GM18520 (cell line): ENCODE data around the gene CENPB.

ENCODE experiments used
- ATAC-seq: cut with Tn5 transposase; IDR thresholded peaks from one replicate; pipeline ENCODE4 v1.9.1; 2021; ENCODE audit not compliant: unreplicated experiment

The CENPB gene

GRCh38 chr20:3812259-3812681 lies 25.7 kb upstream of the CENPB start:
- no peak for ATAC-seq

- no peak for ATAC-seq
These were observed 25.1 kb upstream of the CENPB start for GRCh38 chr20:3811467-3812258.

GRCh38 chr20:3808544-3808943 lies 22.0 kb upstream of the CENPB start:
- no peak for ATAC-seq

GRCh38 chr20:3804781-3805180 lies 18.2 kb upstream of the CENPB start:
- no peak for ATAC-seq

- no peak for ATAC-seq
These were observed 17.8 kb upstream of the CENPB start for GRCh38 chr20:3804254-3804751.

GRCh38 chr20:3803854-3804253 lies 17.3 kb upstream of the CENPB start:
- ATAC-seq, result no peak

GRCh38 chr20:3803289-3803688 lies 16.7 kb upstream of the CENPB start:
- no peak for ATAC-seq

- ATAC-seq, result no peak
These were observed 16.1 kb upstream of the CENPB start for GRCh38 chr20:3802524-3803239.

GRCh38 chr20:3801846-3802245 lies 15.3 kb upstream of the CENPB start:
- ATAC-seq, result no peak

GRCh38 chr20:3801299-3801698 lies 14.8 kb upstream of the CENPB start:
- no peak for ATAC-seq

GRCh38 chr20:3800878-3801260 lies 14.3 kb upstream of the CENPB start:
- no peak for ATAC-seq

- no peak for ATAC-seq
These were observed 13.8 kb upstream of the CENPB start for GRCh38 chr20:3800256-3800877.

GRCh38 chr20:3798908-3799248 lies 12.3 kb upstream of the CENPB start:
- no peak for ATAC-seq

- ATAC-seq, result no peak
These were observed 11.8 kb upstream of the CENPB start for GRCh38 chr20:3798373-3798768.

GRCh38 chr20:3797592-3798372 lies 11.2 kb upstream of the CENPB start:
- no peak for ATAC-seq

GRCh38 chr20:3797226-3797545 lies 10.6 kb upstream of the CENPB start:
- no peak for ATAC-seq

- peak; percentile 2 for ATAC-seq
These were observed 10.1 kb upstream of the CENPB start for GRCh38 chr20:3796477-3797225.

- ATAC-seq, result peak; percentile 46
These were observed 9.2 kb upstream of the CENPB start, which contains the start of gene CDC25B for GRCh38 chr20:3795511-3796468. Gene CDC25B, plus strand, starts transcription at chr20:3796310. Its CDS starts 222 bp downstream, at chr20:3796532.

- no peak for ATAC-seq
These were observed 8.3 kb upstream of the CENPB start for GRCh38 chr20:3794701-3795420.
